DOHH2 (cell line): ENCODE results near the gene APEH.

Experiments
- H3F3A ChIP-seq: fragments of 200-600 bp; sonication (generic), shearing (Covaris generic); 2 replicates; pipeline ENCODE4 v1.6.0; 2016; ENCODE audit warnings: antibody characterized with exemption, mild to moderate bottlenecking; ENCODE audit not compliant: control insufficient read depth, insufficient read depth
- H3K27ac ChIP-seq: fragments of 200-600 bp; sonication (generic); 2 replicates; pipeline ENCODE4 v1.5.1; 2014; ENCODE audit warnings: low read depth, mild to moderate bottlenecking, low read length, moderate library complexity
- H3K27me3 ChIP-seq: fragments of 200-600 bp; sonication (generic); 2 replicates; pipeline ENCODE4 v1.6.1; 2014; ENCODE audit warnings: mild to moderate bottlenecking, low read length, mixed read lengths; ENCODE audit not compliant: control insufficient read depth
- H3K36me3 ChIP-seq: fragments of 200-600 bp; sonication (generic); 2 replicates; pipeline ENCODE4 v1.6.1; 2014; ENCODE audit warnings: mild to moderate bottlenecking, low read length, moderate library complexity, mixed read lengths; ENCODE audit not compliant: control insufficient read depth
- H3K4me1 ChIP-seq: fragments of 200-600 bp; sonication (generic); 2 replicates; pipeline ENCODE4 v1.6.1; 2014; ENCODE audit warnings: mild to moderate bottlenecking, low read length, mixed read lengths; ENCODE audit not compliant: control insufficient read depth
- H3K4me2 ChIP-seq: fragments of 200-600 bp; sonication (generic); 2 replicates; pipeline ENCODE4 v1.6.0; 2014; ENCODE audit warnings: mild to moderate bottlenecking, low read length, moderate library complexity
- H3K4me3 ChIP-seq: fragments of 200-600 bp; sonication (generic); 2 replicates; pipeline ENCODE4 v1.5.1; 2014; ENCODE audit warnings: mild to moderate bottlenecking, low read length, mixed read lengths
- H3K79me2 ChIP-seq: fragments of 200-600 bp; sonication (generic); 2 replicates; pipeline ENCODE4 v1.6.1; 2014; ENCODE audit warnings: mild to moderate bottlenecking, low read length, mixed read lengths; ENCODE audit not compliant: control insufficient read depth
- H3K9me2 ChIP-seq: fragments of 200-600 bp; sonication (generic); replicated peaks from 2 replicates; pipeline ENCODE4 v1.6.1; 2014; ENCODE audit warnings: mild to moderate bottlenecking, low read length, mixed read lengths; ENCODE audit not compliant: control insufficient read depth
- H3K9me3 ChIP-seq: fragments of 200-600 bp; sonication (generic); 2 replicates; pipeline ENCODE4 v1.6.1; 2014; ENCODE audit warnings: antibody characterized with exemption, low read length, mixed read lengths; ENCODE audit not compliant: control insufficient read depth, insufficient read depth
- H4K20me1 ChIP-seq: fragments of 200-600 bp; sonication (generic); 2 replicates; pipeline ENCODE4 v1.6.0; 2014; ENCODE audit warnings: low read depth, mild to moderate bottlenecking, antibody characterized with exemption, low read length, moderate library complexity; ENCODE audit not compliant: control insufficient read depth, insufficient read depth
- CTCF ChIP-seq: fragments of 200-600 bp; sonication (generic); IDR thresholded peaks from one replicate; pipeline ENCODE4 v1.5.1; 2014; ENCODE audit warnings: antibody characterized with exemption, mild to moderate bottlenecking, low read depth, low read length; ENCODE audit not compliant: poor library complexity, severe bottlenecking
- EZH2phosphoT487 ChIP-seq: fragments of 200-600 bp; sonication (generic); IDR thresholded peaks from 2 replicates; pipeline ENCODE4 v1.6.1; 2017; ENCODE audit warnings: borderline replicate concordance, mild to moderate bottlenecking, antibody characterized with exemption, low read length, moderate library complexity, mixed read lengths

APEH gene

GRCh38 chr3:49664300-49664699, 9.9 kb upstream of the APEH start:
- Histone ChIP-seq H3K4me3 (no peak overlapping the region), H4K20me1 (no peaks in the 10 kb centered on the region), H3K27me3 (no peaks in the 10 kb centered on the region), H3F3A (no peaks in the 10 kb centered on the region), H3K79me2 (no peaks in the 10 kb centered on the region), H3K36me3 (no peaks in the 10 kb centered on the region), H3K9me2 (no peaks in the 10 kb centered on the region), H3K27ac (no peak overlapping the region), H3K4me1 (no peaks in the 10 kb centered on the region), H3K9me3 (no peaks in the 10 kb centered on the region), H3K4me2 (no peak overlapping the region)
- TF ChIP-seq EZH2phosphoT487: no peak
- no peak for TF ChIP-seq CTCF

DNA sequence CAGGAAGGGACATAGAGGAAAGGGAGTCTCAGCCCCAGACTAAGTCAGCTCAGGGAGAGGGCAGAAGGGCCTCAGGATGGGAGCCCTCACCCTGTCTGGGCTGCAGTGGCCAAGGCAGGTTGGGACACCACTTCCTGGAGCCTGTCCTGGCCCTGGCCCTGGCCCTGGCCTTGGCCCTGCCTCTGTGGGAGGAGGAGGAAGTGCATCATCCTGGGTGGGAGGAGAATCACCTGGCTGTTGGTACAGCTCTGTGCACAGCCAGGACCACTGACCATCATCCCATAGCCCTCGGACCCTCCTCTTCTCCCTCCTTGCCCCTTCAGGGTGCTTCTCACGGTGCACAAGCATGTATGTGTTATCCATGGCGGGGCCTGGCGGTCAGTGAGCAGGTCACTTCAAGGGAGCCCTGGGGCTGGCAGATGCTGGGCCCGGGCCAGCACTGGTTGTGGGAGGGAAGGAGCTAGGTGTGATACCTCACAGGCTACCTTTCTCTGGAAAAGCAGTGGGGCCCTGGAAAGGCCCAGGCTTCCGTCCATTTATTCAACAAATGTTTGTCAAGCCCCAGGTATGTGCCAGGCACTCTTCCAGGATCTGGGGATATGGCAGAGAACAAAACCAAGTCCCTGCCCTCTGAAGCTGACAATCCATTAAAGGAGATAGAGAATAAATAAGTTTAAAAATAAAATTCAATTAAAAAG, 8.2 kb upstream of the APEH start:
- no peaks in the 10 kb centered on the region for H3K4me1 ChIP-seq
- H3K9me2 ChIP-seq: no peaks in the 10 kb centered on the region
- H3F3A ChIP-seq: no peaks in the 10 kb centered on the region
- no peak overlapping the region for H3K4me3 ChIP-seq
- no peak overlapping the region for H3K27ac ChIP-seq
- TF ChIP-seq EZH2phosphoT487 (no peak), CTCF (no peak)
- H3K79me2 ChIP-seq: no peaks in the 10 kb centered on the region
- no peaks in the 10 kb centered on the region for H3K36me3 ChIP-seq
- H3K27me3 ChIP-seq: no peaks in the 10 kb centered on the region
- H4K20me1 ChIP-seq: no peaks in the 10 kb centered on the region
- no peak overlapping the region for H3K4me2 ChIP-seq
- no peaks in the 10 kb centered on the region for H3K9me3 ChIP-seq

DNA sequence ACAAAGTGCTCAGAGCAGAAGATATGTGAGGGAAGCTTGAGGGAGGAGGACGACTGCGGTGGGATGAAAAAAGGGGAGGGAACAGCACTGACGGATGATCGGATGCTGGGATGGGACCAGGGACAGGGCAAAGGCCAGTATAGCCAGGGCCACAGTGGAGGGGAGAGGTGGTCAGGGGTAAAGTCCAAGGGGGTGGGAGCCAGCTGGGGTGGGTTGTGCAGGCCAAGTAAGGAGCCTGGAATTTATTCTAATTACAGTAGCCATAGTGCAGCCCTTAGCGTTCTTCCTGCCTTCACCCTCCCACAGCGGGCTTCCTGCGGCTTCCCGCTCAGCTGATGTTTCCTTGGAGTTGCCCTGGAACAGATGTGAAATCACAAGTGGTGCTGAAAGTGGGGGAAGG, 7.6 kb upstream of the APEH start:
- H3K9me3 ChIP-seq: no peaks in the 10 kb centered on the region
- no peaks in the 10 kb centered on the region for H3F3A ChIP-seq
- no peaks in the 10 kb centered on the region for H3K9me2 ChIP-seq
- no peaks in the 10 kb centered on the region; the same call in 1 of the 2 replicates for H3K4me1 ChIP-seq
- no peaks in the 10 kb centered on the region for H4K20me1 ChIP-seq
- H3K4me3 ChIP-seq: no peak overlapping the region
- no peaks in the 10 kb centered on the region for H3K27me3 ChIP-seq
- H3K4me2 ChIP-seq: no peak overlapping the region
- H3K27ac ChIP-seq: no peak overlapping the region
- TF ChIP-seq EZH2phosphoT487: no peak
- no peak for TF ChIP-seq CTCF
- peaks cover 2% of the 10 kb centered on the region; the same call in 1 of the 2 replicates for H3K79me2 ChIP-seq
- no peaks in the 10 kb centered on the region; the same call in 1 of the 2 replicates for H3K36me3 ChIP-seq
